Activated effector memory CD4-positive, alpha-beta T cell treated with anti-CD3 and anti-CD28 coated beads, Interleukin-2, amount 50 U/mL, for 16 hours (primary cell): ENCODE measurements around the gene HSPA14.
"Not testable (repeated sequence)": the region's sequence is repeated elsewhere in the genome, so short reads cannot be mapped to it uniquely, and the experiment has no call there.

Experiments used
- DNase-seq: peaks from one replicate; pipeline ENCODE4 v3.0.0-alpha.2; 2020

HSPA14 gene, protein sequence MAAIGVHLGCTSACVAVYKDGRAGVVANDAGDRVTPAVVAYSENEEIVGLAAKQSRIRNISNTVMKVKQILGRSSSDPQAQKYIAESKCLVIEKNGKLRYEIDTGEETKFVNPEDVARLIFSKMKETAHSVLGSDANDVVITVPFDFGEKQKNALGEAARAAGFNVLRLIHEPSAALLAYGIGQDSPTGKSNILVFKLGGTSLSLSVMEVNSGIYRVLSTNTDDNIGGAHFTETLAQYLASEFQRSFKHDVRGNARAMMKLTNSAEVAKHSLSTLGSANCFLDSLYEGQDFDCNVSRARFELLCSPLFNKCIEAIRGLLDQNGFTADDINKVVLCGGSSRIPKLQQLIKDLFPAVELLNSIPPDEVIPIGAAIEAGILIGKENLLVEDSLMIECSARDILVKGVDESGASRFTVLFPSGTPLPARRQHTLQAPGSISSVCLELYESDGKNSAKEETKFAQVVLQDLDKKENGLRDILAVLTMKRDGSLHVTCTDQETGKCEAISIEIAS

DNA sequence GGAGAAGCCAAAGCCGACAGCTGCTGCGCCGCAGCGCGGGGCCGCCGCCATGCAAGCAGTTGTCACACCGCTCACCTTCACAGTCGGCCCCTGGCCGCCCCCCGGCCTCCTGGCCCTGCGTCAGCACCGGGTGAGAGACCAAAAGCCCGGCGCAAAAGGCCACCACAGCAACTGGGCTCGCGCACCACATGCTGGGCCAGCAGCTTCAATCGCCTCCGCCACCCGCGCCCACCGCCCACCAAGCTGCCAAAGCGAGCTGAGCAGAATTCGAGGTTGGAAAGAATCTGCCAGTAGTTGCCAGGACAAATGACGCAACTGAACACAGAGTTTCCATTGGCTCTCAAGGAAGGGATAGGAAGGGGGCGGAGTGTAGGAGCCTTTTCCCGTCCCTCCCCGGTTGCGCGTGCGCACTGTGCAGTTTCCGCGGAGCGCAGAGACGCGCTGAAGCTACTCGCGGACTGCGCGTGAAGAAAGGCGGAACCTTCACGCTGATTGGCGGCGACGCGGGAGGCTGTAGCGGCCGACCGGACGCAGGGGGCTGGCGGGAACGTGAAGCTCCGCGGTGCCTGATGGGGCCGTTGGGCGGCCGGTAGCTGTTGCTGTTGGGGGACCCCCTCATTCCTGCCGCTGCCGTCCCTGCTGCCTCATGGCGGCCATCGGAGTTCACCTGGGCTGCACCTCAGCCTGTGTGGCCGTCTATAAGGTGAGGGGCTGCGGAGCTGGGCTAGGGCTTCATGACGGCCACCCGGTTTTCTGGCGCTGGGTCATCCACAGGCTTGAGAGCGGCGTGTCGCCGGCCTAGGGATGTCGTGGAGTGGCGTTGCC is at the start of gene HSPA14, which contains the start of the genes CDNF and MSANTD7:
HSPA14 (plus strand) TSS at position 550 of the 825 bp plus-strand sequence; CDS start at position 647, 97 bp downstream.
CDNF (minus strand) TSS at position 281 of the 825 bp plus-strand sequence; CDS start at position 190, 91 bp downstream.
MSANTD7 (plus strand) TSS at position 550 of the 825 bp plus-strand sequence. CDS start 3,979 bp downstream, outside the sequence.
- peak; percentile 100 for DNase-seq

DNA sequence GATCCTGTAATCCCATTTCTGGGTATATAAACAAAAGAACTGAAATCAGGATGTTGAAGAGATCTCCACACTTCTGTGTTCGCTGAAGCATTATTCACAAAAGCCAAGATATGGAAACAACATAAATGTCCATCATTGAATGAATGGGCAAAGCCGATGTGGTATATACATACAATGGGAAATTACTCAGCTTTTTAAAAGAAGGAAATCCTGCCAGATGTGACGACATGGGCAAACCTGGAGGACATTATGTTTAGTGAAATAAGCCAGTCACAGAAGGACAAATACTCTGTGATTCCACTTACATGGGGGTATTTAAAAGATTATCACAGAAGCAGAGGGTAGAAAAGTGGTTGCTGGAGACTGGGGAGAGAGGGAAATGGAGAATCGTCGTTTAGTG is 39.5 kb upstream of the HSPA14 start:
- DNase-seq: no peak

DNA sequence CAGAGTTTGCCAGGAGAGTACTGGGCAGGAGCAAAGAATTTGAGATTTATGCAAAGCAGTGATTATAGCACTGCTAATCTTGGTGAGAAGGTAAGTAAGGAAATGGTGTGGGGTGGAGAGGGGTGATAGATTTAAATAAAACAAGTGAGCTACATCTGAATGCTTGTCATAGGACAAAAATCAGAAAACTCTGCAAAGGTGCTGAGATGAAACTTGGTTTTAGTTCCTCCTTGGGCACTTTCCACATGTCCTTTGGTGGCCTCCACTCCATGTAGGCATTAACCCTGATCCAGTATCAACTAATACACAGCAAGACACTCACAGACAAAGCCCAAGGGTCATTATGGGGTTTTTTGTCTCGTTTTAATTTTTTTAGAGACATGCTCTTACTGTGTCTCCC is 37.7 kb upstream of the HSPA14 start:
- DNase-seq: no peak

DNA sequence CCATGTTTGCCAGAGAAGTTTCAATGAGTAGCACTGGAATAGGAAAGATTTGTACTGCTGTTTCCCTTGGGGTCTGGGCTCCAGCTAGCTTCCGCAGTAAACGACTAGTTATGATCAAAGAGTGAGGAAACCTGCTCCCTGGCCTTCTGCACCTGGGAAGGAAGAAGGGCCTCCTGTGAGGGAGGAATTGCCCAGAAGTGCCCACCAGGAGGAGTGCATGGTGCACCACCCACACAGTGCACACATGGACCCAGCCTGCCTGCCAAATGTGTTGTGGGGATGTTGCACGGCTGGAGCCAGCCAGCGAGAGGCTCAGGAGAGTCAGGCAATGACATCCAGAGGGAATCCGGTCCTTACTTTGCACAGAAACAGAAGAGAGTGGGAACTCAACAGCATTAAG is 36.4 kb upstream of the HSPA14 start:
- no peak for DNase-seq

DNA sequence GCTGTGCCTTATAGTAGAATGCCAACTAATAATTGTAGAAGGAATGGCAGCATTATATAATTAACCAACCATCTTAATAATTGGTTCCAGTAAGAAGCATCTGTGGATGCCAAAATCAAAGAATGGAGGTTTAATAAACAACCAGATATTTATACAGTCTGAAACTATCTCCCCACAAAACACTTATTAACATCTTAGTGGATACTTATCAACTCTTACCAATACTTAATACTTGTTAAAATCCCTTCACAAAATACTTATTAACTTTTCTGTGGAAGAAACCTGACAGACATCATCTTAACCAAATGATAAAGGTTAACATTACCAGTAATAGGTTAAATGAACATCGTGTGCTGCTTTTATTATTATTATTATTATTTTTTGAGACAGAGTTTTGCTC is 34.3 kb upstream of the HSPA14 start:
- no peak for DNase-seq

DNA sequence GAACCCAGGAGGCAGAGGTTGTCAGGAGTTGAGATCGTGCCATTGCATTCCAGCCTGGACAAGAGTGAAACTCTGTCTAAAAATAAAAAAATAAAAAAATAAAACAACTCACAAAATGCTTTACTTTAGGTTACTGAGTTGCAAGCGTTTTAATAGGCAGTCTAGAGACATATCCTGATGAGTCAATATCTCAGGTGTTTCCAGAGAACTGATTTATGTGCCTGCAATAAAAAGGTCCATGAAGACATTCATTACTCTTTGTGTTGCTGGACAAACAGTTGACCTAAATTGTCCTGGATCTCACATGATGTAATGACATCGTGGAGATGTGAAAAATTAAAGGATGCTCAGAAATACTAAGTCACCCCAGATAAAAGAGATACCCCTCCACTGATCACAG is 31.8 kb upstream of the HSPA14 start:
- no peak for DNase-seq

DNA sequence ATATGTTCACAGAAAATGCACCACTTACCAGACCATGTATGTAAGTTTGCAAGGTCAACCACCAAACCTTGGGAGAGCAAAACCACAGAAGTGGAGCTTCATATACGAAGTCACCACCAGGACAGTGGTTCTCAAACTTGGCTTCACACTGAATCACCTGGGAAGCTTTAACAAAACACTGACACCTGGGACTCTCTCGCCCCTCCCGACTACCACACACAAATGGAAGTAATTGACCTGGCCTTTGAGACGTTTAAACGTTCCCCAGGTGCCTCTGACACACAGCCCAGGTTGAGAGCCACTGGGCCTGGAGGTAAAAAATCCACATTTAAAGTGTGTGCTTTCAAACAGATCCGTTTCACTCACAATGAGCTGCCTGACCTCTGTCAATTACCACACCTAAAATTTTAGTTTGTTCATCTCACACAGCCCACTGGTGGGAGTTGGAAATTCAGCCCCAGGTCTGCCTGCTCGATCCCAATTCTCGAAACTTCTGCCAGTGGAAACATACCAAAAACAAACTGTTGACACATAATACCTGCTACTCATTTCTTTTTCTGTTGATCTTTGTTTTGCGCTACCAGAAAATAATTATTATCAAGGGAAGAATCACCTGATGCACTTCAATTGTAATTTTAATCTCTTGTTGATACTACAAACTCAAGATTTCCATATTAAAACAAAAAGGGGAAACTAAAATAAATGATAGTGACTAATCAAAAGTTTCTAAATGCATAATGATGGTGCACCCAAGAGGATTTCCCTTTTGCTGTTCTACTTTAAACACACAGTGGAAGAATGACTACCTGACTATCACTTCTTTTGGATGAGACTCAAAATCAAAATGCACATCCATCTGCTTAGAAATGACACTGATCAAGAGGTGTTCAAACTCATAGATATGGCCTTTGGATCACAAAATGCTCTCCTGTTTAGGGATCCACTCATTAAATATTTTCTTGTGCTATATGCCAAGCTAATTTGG is 26.8 kb upstream of the HSPA14 start:
- no peak for DNase-seq

DNA sequence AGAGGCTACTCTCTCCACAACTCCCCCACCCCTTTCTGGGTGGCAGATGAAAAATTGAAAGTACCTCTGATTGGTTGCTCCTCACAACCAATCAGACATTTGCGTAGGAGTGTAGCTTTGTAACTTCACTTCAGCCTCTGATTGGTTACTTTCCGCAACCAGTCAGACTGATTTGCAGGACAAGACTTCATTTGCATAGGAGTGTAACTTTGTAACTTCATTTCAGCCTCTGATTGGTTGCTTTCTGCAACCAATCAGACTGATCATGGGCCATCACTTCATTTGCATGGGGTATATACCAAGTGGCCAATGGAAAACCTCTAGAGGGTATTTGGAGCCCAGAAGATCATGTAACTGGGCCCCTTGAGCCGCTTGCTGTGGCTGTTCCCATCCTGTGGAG is 25.8 kb upstream of the HSPA14 start:
- DNase-seq: no peak

DNA sequence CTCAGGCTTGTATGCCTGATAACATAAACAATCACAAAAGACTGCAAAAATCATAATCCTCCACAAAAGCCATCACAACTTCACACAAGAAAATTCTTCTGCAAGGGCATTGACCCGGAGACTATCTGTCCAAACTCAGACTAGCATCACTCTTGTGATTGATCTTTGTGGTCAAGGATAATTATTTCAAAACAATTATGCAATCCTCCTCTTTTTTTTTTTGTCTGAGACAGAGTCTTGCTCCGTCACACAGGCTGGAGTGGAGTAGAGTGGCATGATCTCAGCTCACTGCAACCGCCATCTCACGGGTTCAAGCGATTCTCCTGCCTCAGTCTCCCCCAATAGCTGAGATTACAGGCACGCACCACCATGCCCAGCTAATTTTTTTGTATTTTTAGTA is 22.4 kb upstream of the HSPA14 start:
- no peak for DNase-seq

DNA sequence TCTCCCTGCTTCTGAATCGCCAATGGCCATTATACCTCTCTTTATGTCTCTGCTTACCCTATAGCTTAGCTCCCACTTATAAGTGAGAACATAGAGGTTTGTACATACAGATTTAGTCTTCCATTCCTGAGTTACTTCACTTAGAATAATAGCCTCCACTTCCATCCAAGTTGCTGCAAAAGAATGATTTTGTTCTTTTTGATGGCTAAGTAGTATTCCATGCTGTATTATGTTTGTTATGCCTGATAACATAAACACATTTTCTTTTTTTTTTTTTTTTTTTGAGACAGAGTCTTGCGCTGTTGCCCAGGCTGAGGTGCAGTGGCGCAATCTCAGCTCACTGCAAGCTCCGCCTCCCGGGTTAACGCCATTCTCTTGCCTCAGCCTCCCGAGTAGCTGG is 21.4 kb upstream of the HSPA14 start:
- not testable (repeated sequence) for DNase-seq

DNA sequence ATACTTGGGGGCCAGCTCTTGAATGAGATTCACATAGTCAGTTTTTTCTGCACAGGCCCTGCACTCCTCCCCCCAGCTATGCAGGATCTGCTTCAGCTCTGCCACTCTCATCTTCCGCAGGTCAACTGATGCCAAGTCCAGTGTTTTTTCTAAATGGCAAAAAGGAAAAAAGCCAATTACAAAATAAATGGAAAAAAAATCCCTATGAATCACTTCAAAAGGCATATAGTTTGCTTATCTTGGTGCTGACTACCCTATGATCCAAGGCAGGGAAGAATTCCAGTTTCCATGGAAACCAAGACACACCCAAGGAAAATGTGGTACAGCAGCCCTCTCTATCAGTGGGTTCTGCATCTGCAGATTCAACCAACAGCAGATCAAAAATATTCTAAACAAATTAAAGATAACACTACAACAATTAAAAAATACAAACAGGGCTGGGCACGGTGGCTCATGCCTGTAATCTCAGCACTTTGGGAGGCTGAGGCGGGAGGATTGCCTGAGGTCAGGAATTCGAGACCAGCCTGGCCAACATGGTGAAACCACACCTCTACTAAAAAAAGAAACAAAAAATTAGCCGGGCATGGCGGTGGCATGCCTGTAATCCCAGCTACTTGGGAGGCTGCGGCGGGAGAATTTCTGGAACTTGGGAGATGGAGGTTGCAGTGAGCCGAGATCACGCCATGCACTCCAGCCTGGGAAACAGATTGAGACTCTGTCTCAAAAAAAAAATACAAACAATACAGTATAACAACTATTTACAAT is 17.9 kb upstream of the HSPA14 start:
- DNase-seq: no peak

DNA sequence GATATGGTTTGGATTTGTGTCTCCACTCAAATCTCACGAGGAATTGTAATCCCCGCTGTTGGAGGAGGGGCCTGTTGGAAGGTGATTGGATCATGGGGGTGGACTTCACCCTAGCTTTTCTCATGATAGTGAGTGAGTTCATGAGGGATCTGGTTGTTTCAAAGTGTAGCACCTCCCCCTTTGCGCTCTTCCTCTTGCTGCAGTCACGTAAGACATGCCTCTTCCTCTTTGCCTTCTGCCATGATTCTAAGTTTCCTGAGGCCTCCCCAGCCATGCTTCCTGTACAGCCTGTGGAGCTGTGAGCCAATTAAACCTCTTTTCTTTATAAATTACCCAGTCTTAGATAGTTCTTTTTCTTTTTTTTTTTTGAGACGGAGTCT is 17.3 kb upstream of the HSPA14 start:
- no peak for DNase-seq

DNA sequence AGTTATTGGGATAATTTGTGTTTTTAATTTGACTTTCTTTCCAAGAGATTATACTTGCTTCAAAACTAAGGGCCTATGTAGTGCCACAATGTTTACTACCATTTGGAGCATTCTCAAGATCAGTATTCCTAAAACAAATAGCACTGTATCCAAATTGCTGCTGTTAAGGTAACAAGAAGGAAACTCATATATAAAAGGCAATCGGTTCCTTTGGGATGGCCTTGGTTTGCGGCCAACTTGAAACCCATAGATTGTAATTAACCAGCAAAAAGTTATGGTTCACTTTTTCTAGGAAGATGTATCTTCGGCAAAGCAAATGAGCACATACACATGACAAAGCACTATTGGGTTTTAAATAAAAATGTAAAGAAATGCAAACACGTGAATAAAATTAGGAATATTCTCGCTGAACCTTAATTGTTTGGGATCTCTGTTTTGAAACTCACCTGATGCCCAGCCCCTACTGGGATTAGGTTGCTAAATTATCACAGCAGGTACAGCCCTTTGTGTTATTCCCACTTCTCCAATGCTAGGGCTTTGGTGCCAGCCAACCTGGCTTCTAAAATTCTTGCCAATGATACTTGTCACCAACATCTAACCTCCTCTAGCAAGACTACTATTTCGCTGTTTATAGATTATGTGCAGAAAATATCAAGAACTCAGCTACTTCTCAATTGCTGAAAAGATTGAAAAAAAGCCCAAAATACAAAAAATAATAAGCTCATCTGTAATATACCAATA is 16.3 kb upstream of the HSPA14 start:
- DNase-seq: no peak

DNA sequence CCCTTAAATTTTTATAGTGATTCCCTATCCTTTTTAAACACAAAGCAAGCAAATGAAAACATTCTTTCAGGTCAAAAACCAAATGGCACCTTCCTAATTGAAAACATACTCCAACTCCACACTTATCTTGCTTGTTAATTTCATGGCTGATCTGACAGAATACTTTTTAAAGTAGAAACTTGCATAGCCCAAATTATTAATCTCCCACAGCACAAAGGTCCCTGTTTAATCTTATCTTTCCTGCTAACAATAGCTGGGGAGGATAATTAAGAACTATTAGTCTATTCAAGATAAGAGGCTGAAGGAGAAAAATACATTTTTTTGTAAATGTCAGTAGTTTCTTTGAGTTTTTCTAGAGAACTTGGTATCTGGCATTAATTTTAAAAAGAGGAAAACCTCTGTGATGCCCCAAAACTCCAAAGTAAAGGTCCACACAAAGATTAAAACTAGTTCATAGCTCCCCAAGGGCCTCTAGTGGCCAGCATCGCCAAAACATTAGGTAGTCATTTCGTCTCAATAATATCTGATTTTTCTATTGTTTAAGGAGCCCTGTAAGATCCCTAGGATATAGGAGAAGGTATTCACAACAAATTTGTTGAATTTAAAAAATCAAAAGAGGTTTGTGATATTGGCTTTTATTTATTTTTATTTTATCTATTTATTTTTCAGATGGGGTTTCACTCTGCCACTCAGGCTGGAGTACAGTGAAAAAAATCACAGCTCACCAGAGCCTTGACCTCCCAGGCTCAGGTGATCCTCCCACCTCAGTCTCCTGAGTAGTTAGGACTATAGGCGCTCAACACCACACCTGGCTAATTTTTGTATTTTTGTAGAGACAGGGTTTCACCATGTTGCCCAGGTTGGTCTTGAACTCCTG is 15.0 kb upstream of the HSPA14 start:
- peak; percentile 76 for DNase-seq

DNA sequence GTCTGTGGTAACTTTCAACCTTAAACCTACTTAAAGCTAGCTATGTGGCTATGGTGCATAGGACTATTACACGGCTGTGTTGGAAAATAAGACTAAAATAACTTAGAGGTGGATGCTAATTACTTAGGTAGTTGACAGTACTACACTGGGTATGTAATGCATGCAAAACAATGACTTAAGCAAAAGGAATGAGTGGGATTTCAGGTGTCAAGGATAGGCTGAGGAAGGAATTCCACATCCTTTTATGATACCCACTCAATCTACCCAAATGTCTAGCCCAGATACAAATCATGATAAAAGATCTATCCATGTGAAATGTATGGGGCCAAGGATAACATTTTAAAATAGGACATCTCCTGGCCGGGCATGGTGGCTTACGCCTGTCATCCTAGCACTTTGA is 14.1 kb upstream of the HSPA14 start:
- DNase-seq: no peak

DNA sequence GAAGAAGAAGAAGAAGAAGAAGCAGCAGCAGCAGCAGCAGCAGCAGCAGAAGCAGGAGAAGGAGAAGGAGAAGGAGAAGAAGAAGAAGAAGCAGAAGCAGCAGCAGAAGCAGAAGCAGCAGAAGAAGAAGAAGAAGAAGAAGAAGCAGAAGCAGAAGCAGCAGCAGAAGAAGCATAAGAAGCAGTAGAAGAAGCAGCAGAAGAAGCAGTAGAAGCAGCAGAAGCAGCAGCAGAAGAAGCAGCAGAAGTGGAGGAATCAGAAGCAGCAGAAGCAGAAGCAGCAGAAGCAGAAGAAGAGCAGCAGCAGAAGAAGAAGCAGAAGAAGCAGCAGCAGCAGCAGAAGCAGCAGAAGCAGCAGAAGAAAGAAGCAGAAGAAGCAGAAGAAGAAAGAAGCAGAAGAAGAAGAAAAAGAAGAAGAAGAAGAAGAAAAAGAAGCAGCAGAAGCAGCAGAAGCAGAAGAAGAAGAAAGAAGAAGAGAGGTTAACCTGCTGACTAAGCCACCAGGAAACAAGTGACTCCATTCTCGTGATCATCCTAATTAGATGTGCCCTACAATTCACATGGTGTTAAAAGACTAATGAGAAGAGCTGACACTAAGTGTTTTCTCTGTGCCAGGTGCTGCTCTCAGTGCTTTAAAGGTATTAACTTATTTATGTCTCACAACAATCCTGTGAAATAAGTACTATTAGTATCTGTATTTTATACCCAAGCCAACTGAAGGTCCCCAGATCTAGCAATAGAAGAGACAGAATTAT is 11.9 kb upstream of the HSPA14 start:
- no peak for DNase-seq

DNA sequence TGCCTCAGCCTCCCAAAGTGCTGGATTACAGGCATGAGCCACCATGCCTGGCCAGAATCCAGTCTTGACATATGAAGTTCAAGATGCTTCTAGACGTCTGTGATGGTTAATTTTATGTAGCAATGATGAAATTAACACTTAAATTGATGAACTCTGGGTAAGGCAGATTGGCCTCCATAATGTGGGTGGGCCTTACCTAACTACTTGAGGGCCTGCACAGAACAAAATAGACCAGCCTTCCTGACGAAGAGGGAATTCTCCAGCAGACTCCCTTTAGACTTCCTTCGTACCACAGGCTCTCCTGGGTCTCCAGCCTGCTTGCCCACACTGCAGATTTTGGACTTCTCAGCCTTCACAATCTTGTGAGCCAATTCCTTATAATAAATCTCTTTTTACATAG is 5.0 kb upstream of the HSPA14 start:
- no peak for DNase-seq

DNA sequence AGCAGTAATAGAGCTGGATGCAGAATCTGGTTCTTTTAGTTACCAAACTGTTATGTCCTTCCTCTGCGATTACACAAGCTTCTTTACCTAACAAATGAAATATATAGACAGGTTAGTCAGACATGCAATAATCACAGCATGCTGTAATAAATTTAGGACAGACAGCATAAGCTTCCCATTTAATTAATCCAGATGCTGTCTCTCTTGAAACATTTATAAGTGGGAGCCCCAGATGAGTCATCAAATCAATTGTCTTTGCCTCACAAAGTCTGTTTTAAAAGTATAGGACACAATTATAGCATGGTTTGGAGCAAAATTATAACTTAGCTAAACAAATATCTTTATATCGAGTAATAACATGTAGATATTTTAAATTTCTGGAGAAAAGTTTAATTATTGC is 1.9 kb upstream of the HSPA14 start:
- no peak for DNase-seq
